OCI-M1 (cell line): ENCODE data around the gene HOXD11.
A peak's percentile ranks its signal among the peaks of the same experiment; 100 is the strongest.

ENCODE experiments used
- DNase-seq: peaks from one replicate; lab custom pipeline; 2025; lab: John Stamatoyannopoulos, UW

The HOXD11 gene

GRCh38 chr2:176106581-176107539 lies at the start of gene HOXD11:
HOXD11 (plus strand) TSS chr2:176107280; CDS start chr2:176107356, 76 bp downstream.
- no peak for DNase-seq

DNA sequence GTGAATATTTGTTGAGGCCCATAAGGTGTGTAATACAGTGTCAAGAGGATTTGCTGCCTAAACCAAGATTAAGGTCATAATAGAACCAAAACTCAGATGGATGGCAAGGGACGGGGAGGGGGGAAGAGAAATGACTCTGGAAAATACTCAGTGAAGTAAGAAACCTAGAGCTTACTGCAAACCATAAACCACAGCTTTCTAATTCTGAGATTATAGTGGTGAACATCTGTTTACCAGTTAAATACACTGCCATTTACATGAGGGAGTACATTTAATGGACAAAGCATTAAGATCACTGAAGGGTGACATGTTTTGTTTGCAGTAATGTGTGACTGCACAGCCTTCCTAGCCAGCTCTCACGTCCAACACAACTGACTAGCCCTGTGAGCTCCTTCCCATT lies 43.1 kb upstream of the HOXD11 start:
- no peak for DNase-seq

DNA sequence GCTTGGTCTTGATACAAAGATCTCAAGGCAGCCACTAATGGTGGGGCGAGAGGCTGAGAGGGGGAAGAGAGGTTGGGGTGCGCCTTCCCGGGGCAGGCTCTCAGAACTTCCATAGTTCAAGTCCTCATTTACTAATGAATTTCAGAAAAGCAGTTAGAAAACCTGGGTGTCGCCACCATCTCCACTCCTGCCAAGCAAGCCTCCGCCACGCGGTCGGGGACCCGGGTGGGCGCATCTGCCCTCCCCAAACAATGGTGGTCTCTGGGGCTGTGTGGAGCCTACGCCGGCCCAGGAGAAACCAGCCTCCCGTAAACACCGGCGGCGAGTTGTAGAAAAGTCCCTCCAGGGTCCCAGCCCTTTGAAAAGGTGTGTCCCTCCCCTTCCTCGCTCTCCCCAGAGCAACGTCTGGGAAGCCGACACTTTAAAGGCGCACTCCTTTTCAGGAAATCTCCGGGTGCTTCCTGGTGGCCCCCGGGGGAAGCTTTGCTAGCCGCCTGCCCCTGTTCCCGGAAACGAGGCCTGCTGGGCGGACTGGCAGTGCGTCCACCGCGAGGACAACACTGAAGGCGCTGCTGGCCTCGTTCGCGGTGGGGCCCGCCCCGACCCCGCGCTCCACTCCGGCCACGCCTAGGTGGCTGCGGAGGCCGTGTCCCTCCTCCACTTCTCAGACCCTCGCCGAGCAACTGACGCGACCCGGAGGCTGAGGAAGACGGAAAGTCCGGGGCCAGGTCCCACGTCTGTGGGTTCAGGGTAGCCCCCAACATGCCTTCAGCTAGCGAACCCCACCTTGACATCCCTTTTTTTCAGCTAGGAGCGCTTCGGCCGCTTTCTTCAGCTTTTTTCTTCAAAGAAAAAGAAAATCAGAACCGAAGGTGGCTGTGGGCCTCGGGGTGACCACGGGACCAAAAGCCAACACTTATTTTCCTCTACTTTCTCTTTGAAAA lies 40.2 kb upstream of the HOXD11 start:
- DNase-seq: no peak

- DNase-seq: no peak
These were observed 39.3 kb upstream of the HOXD11 start for GRCh38 chr2:176067589-176068418.

GRCh38 chr2:176068419-176068832 lies 38.7 kb upstream of the HOXD11 start:
- no peak for DNase-seq

- DNase-seq: no peak
These were observed 35.5 kb upstream of the HOXD11 start for GRCh38 chr2:176071330-176072291.

- DNase-seq: no peak
These were observed 34.8 kb upstream of the HOXD11 start for GRCh38 chr2:176072292-176072669.

- no peak for DNase-seq
These were observed 33.9 kb upstream of the HOXD11 start for GRCh38 chr2:176072951-176073904.

- DNase-seq: no peak
These were observed 32.1 kb upstream of the HOXD11 start for GRCh38 chr2:176074919-176075425.

- DNase-seq: peak; percentile 10
These were observed 31.6 kb upstream of the HOXD11 start for GRCh38 chr2:176075481-176075880.

- no peak for DNase-seq
These were observed 31.0 kb upstream of the HOXD11 start for GRCh38 chr2:176076063-176076462.

DNA sequence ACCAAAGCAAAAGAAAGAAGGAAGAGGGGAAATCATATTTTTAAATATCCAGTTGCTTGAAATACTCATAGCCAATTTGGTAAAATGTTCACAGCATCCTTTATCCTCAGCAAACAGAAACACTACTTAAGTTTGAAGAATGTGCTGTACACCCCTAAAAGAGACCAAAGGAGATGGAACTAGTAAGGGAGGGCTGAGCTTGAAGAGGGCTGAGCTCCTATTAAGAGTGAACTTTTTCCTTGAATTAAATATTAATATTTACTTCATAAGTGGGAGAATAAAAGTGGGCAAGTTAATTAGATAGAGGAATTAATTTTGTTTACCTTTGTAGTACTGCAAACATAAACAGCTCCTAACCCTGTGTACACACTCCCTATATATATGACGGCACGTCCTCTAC lies 30.3 kb upstream of the HOXD11 start:
- no peak for DNase-seq

GRCh38 chr2:176078541-176079284 lies 28.4 kb upstream of the HOXD11 start:
- no peak for DNase-seq

DNA sequence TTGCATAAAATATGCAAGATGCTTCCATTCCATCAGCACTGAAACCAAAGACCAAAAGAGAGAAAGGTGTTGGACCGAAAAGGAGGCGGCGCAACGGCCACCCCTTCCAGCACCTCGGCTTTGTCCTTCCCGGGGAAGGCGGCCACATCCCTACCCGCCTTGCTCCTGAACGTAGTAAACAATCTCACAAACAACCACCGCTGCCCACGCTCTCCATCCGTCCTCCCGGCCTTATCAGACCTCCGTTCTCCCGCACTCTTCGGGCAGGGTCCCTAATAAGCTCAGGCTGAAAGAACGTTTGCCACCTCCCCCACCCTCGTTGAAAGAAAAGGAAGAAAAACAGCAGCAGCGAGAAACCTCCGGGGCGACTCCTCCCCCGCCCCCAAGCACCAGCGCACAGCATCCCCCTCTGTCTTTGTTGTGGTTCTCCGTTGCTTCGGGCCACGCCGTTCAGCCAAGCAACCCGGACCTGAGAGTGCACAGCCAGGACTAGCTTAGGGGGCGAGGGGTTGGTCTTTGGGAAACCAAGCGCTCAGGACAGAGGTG lies 27.7 kb upstream of the HOXD11 start:
- no peak for DNase-seq

GRCh38 chr2:176079831-176080539 lies 27.1 kb upstream of the HOXD11 start:
- DNase-seq: no peak

GRCh38 chr2:176080540-176081375 lies 26.3 kb upstream of the HOXD11 start:
- no peak for DNase-seq
